Measurements from ENCODE around the gene PFDN4.

Gene PFDN4

GRCh38 chr20:54162378-54163009 is 45.4 kb upstream of the PFDN4 start:
- TF ChIP-seq CTCF (IDR thresholded peaks at IDR 0.05; ENCODE audit: borderline replicate concordance, insufficient read depth, low read depth, low read length), result no peak
- no peak overlapping the region for H3K4me3 ChIP-seq (ENCODE audit: low read depth, low read length)

- no peak overlapping the region for H3K4me3 ChIP-seq (ENCODE audit: low read depth, low read length)
- TF ChIP-seq CTCF (IDR thresholded peaks at IDR 0.05; ENCODE audit: borderline replicate concordance, insufficient read depth, low read depth, low read length), result no peak
These were observed 44.5 kb upstream of the PFDN4 start for GRCh38 chr20:54163402-54163801.

- no peak for TF ChIP-seq CTCF (IDR thresholded peaks at IDR 0.05; ENCODE audit: borderline replicate concordance, insufficient read depth, low read depth, low read length)
- no peak overlapping the region for H3K4me3 ChIP-seq (ENCODE audit: low read depth, low read length)
These were observed 42.9 kb upstream of the PFDN4 start for GRCh38 chr20:54165014-54165413.

GRCh38 chr20:54165803-54166202 is 42.1 kb upstream of the PFDN4 start:
- no peak for TF ChIP-seq CTCF (IDR thresholded peaks at IDR 0.05; ENCODE audit: borderline replicate concordance, insufficient read depth, low read depth, low read length)
- H3K4me3 ChIP-seq (ENCODE audit: low read depth, low read length), result no peak overlapping the region

GRCh38 chr20:54166987-54167662 is 40.8 kb upstream of the PFDN4 start:
- no peak overlapping the region for H3K4me3 ChIP-seq (ENCODE audit: low read depth, low read length)
- TF ChIP-seq CTCF (IDR thresholded peaks at IDR 0.05; ENCODE audit: borderline replicate concordance, insufficient read depth, low read depth, low read length), result no peak

- no peak for TF ChIP-seq CTCF (IDR thresholded peaks at IDR 0.05; ENCODE audit: borderline replicate concordance, insufficient read depth, low read depth, low read length)
- H3K4me3 ChIP-seq (ENCODE audit: low read depth, low read length), result no peak overlapping the region
These were observed 39.7 kb upstream of the PFDN4 start for GRCh38 chr20:54167909-54168872.

Data from GM12875 (cell line).